ENCODE measurements around the gene MAN2A2. TPM values are rescaled to one million over a fixed set of nuclear protein-coding genes. Genes with fewer than 3 reads are reported as not detected.
A peak's percentile ranks its signal among the peaks of the same experiment; 100 is the strongest.

MAN2A2 gene
- total and polyA plus RNA-seq, 9 of the 15 experiments (the other 6 are each of a cell fraction or from before 2014, with no cell fraction given): 7.3 to 151 (median 43.4) TPM

- peak; percentile 61 to 77 (median 69) for TF ChIP-seq CTCF (IDR thresholded peaks at IDR 0.05 in 2 of 3, conservative IDR thresholded peaks at IDR 0.05 in 1 of 3; ENCODE audit: insufficient read depth in 2 of 3, low read depth in 1 of 3, low read length in 3 of 3)
- no peak for TF ChIP-seq TAF9B (IDR thresholded peaks at IDR 0.05; ENCODE audit: partially characterized antibody)
- no peak for TF ChIP-seq ZNF511 (CRISPR knock-in tag; IDR thresholded peaks at IDR 0.05)
- TF ChIP-seq DLX4 (CRISPR knock-in tag; IDR thresholded peaks at IDR 0.05): no peak
- 0 out of 2 replicates have a peak, but pooled peaks have one; percentile 14 for TF ChIP-seq ZNF407 (IDR thresholded peaks at IDR 0.05; ENCODE audit: low read depth)
- no peak for TF ChIP-seq NCOR1 (IDR thresholded peaks at IDR 0.05)
- TF ChIP-seq ZNF197 (CRISPR knock-in tag; IDR thresholded peaks at IDR 0.05; ENCODE audit: low read depth): peak; percentile 59; the same call in 1 of the 2 replicates
- peak; percentile 36; the same call in 1 of the 2 replicates for TF ChIP-seq MTA3 (IDR thresholded peaks at IDR 0.05; ENCODE audit: borderline replicate concordance)
- no peak for TF ChIP-seq CREB1 (IDR thresholded peaks at IDR 0.05)
- TF ChIP-seq CREB1 (CRISPR knock-in tag; IDR thresholded peaks at IDR 0.05): no peak
- TF ChIP-seq NFATC3 (IDR thresholded peaks at IDR 0.05): no peak
- peak; percentile 42; the same call in 1 of the 2 replicates for TF ChIP-seq CREM (IDR thresholded peaks at IDR 0.05; ENCODE audit: low read depth)
- no peak for TF ChIP-seq NFIX (CRISPR knock-in tag; IDR thresholded peaks at IDR 0.05; ENCODE audit: low read depth)
- TF ChIP-seq SNAPC5 (CRISPR knock-in tag; IDR thresholded peaks at IDR 0.05): no peak
- peak; percentile 79 for TF ChIP-seq HMGN3 (IDR thresholded peaks at IDR 0.05; ENCODE audit: borderline replicate concordance, extremely low read depth, insufficient read length, low read depth, low read length)
- no peak for TF ChIP-seq XRCC4 (IDR thresholded peaks at IDR 0.05; ENCODE audit: extremely low read depth, insufficient read depth, insufficient read length)
Observed at GRCh38 chr15:90902040-90902839, 862 bp upstream of the MAN2A2 start (continued).
